Measurements from ENCODE around the gene AKT1. TPM values are rescaled to one million over a fixed set of nuclear protein-coding genes. Genes with fewer than 3 reads are reported as not detected.

AKT1 gene
- total and polyA plus RNA-seq, 2 of the 13 experiments (the other 11 are each of a cell fraction or from before 2014, with no cell fraction given) = 96.2 to 116 TPM

- TF ChIP-seq ATF7-NPFF (CRISPR knock-in tag; IDR thresholded peaks at IDR 0.05; ENCODE audit: low read depth) (peak; percentile 63; the same call in 1 of the 2 replicates), RXRA (CRISPR knock-in tag; IDR thresholded peaks at IDR 0.05) (peak; percentile 21; the same call in 1 of the 2 replicates), ZNF616 (CRISPR knock-in tag; IDR thresholded peaks at IDR 0.05; ENCODE audit: low read depth) (no peak), MIXL1 (CRISPR knock-in tag; IDR thresholded peaks at IDR 0.05) (no peak), SPEN (CRISPR knock-in tag; IDR thresholded peaks at IDR 0.05; ENCODE audit: low read depth) (no peak), ZNF569 (CRISPR knock-in tag; IDR thresholded peaks at IDR 0.05; ENCODE audit: borderline replicate concordance) (no peak), ZNF414 (CRISPR knock-in tag; IDR thresholded peaks at IDR 0.05) (no peak), ZNF629 (CRISPR knock-in tag; conservative IDR thresholded peaks at IDR 0.05) (peak; percentile 18; the same call in 1 of the 2 replicates), TGIF2 (CRISPR knock-in tag; IDR thresholded peaks at IDR 0.05) (peak; percentile 67; the same call in 1 of the 2 replicates), AGO2 (optimal IDR thresholded peaks at IDR 0.05; ENCODE audit: low read depth, low read length) (peak; percentile 75), ZKSCAN1 (IDR thresholded peaks at IDR 0.05; ENCODE audit: low read length) (no peak), CENPT (CRISPR knock-in tag; IDR thresholded peaks at IDR 0.05; ENCODE audit: low read depth) (0 out of 2 replicates have a peak, but pooled peaks have one; percentile 59), XBP1 (CRISPR knock-in tag; IDR thresholded peaks at IDR 0.05) (no peak), SIX4 (CRISPR knock-in tag; IDR thresholded peaks at IDR 0.05) (no peak), SRSF4 (IDR thresholded peaks at IDR 0.05; ENCODE audit: low read depth, low read length, poor library complexity, severe bottlenecking) (no peak), TAF1 (CRISPR knock-in tag; IDR thresholded peaks at IDR 0.05) (no peak), RBM22 (optimal IDR thresholded peaks at IDR 0.05; ENCODE audit: low read length) (no peak), KDM5A (IDR thresholded peaks at IDR 0.05; ENCODE audit: borderline replicate concordance, low read length) (no peak), ZNF343 (CRISPR knock-in tag; IDR thresholded peaks at IDR 0.05) (0 out of 2 replicates have a peak, but pooled peaks have one; percentile 28)
- TF ChIP-seq, protein P1, sequence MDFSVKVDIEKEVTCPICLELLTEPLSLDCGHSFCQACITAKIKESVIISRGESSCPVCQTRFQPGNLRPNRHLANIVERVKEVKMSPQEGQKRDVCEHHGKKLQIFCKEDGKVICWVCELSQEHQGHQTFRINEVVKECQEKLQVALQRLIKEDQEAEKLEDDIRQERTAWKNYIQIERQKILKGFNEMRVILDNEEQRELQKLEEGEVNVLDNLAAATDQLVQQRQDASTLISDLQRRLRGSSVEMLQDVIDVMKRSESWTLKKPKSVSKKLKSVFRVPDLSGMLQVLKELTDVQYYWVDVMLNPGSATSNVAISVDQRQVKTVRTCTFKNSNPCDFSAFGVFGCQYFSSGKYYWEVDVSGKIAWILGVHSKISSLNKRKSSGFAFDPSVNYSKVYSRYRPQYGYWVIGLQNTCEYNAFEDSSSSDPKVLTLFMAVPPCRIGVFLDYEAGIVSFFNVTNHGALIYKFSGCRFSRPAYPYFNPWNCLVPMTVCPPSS (IDR thresholded peaks at IDR 0.05) = no peak
- TF ChIP-seq, protein P2, sequence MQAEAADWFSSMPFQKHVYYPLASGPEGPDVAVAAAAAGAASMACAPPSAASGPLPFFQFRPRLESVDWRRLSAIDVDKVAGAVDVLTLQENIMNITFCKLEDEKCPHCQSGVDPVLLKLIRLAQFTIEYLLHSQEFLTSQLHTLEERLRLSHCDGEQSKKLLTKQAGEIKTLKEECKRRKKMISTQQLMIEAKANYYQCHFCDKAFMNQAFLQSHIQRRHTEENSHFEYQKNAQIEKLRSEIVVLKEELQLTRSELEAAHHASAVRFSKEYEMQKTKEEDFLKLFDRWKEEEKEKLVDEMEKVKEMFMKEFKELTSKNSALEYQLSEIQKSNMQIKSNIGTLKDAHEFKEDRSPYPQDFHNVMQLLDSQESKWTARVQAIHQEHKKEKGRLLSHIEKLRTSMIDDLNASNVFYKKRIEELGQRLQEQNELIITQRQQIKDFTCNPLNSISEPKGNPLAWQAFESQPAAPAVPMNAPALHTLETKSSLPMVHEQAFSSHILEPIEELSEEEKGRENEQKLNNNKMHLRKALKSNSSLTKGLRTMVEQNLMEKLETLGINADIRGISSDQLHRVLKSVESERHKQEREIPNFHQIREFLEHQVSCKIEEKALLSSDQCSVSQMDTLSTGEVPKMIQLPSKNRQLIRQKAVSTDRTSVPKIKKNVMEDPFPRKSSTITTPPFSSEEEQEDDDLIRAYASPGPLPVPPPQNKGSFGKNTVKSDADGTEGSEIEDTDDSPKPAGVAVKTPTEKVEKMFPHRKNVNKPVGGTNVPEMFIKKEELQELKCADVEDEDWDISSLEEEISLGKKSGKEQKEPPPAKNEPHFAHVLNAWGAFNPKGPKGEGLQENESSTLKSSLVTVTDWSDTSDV (CRISPR knock-in tag; IDR thresholded peaks at IDR 0.05) = no peak
- TF ChIP-seq, protein P3, sequence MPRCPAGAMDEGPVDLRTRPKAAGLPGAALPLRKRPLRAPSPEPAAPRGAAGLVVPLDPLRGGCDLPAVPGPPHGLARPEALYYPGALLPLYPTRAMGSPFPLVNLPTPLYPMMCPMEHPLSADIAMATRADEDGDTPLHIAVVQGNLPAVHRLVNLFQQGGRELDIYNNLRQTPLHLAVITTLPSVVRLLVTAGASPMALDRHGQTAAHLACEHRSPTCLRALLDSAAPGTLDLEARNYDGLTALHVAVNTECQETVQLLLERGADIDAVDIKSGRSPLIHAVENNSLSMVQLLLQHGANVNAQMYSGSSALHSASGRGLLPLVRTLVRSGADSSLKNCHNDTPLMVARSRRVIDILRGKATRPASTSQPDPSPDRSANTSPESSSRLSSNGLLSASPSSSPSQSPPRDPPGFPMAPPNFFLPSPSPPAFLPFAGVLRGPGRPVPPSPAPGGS (CRISPR knock-in tag; IDR thresholded peaks at IDR 0.05) = no peak
- TF ChIP-seq, protein P4, sequence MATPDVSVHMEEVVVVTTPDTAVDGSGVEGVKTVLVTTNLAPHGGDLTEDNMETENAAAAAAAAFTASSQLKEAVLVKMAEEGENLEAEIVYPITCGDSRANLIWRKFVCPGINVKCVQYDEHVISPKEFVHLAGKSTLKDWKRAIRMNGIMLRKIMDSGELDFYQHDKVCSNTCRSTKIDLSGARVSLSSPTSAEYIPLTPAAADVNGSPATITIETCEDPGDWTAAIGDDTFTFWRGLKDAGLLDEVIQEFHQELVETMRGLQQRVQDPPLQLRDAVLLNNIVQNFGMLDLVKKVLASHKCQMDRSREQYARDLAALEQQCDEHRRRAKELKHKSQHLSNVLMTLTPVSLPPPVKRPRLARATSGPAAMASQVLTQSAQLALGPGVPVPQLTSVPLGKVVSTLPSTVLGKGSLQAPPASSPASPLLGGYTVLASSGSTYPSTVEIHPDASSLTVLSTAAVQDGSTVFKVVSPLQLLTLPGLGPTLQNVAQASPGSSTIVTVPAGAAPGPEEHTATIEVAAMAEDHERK (CRISPR knock-in tag; IDR thresholded peaks at IDR 0.05; ENCODE audit: low read depth) = no peak
Measured at GRCh38 chr14:104795781-104796686, 486 bp upstream of the AKT1 start (continued).
